ENCODE data around the gene BCL2.
A peak's percentile ranks its signal among the peaks of the same experiment; 100 is the strongest.
"Not testable (repeated sequence)": the region's sequence is repeated elsewhere in the genome, so short reads cannot be mapped to it uniquely, and the experiment has no call there.

BCL2 gene

DNA sequence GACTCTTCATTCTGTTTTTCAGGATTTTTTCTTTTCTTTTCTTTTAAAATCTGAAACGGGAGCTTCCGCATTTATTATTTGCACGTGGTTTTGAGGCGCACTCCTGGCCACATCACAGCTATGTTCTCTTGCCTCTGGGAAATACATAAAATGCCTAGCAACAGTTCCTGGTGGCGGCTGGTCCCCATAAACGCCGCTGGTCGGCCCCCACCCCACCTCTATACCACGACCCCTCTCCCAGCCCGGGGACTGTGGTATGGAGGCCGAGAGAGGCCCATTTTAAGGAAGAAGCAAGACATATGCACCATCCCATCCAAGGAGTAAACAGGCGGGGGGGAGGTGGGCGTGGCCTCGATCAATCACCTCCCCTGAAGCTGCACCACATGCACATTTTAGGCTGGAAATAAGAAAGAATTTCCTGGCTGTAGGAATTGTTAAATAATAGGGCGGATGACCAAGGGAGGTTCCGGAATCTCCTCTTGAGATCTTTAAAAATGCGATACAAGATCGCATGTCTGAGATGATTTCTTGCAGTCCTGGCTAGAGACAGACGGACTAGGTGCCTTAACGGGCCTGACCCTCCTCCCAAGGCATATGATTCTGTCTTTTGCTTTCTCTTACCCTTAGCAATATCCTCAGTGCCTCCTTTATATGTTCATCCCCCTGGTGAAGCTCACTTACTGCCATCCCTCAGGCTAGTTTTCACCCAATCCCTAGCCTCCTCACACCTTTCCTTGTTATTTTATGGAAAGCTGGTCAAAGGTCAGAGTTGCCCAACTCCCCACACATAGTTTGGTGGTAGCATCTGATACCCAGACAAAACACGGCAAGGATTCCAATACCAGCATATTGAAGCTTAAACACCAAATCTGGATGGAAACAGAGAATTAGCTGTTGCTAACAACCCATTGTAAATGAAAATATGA lies 82.4 kb downstream of the BCL2 start:
- DNase-seq (ENCODE audit: extremely low read depth in 1 of 2, low read depth in 1 of 2) = no peak

GRCh38 chr18:63236406-63236805 lies 83.2 kb downstream of the BCL2 start:
- DNase-seq (ENCODE audit: extremely low read depth in 1 of 2, low read depth in 1 of 2) = no peak

GRCh38 chr18:63235920-63236319 lies 83.6 kb downstream of the BCL2 start:
- not testable (repeated sequence) for DNase-seq (ENCODE audit: extremely low read depth in 1 of 2, low read depth in 1 of 2)

GRCh38 chr18:63234841-63235240 lies 84.7 kb downstream of the BCL2 start:
- DNase-seq (ENCODE audit: extremely low read depth in 1 of 2, low read depth in 1 of 2) = no peak

GRCh38 chr18:63234432-63234831 lies 85.1 kb downstream of the BCL2 start:
- no peak for DNase-seq (ENCODE audit: extremely low read depth in 1 of 2, low read depth in 1 of 2)

GRCh38 chr18:63233334-63233733 lies 86.2 kb downstream of the BCL2 start:
- no peak for DNase-seq (ENCODE audit: extremely low read depth in 1 of 2, low read depth in 1 of 2)

- no peak for DNase-seq (ENCODE audit: extremely low read depth in 1 of 2, low read depth in 1 of 2)
Observed at GRCh38 chr18:63232826-63233225, 86.7 kb downstream of the BCL2 start.

GRCh38 chr18:63229971-63230370 lies 89.6 kb downstream of the BCL2 start:
- DNase-seq (ENCODE audit: extremely low read depth in 1 of 2, low read depth in 1 of 2) = no peak

GRCh38 chr18:63225434-63225833 lies 94.1 kb downstream of the BCL2 start:
- no peak for DNase-seq (ENCODE audit: extremely low read depth in 1 of 2, low read depth in 1 of 2)

DNA sequence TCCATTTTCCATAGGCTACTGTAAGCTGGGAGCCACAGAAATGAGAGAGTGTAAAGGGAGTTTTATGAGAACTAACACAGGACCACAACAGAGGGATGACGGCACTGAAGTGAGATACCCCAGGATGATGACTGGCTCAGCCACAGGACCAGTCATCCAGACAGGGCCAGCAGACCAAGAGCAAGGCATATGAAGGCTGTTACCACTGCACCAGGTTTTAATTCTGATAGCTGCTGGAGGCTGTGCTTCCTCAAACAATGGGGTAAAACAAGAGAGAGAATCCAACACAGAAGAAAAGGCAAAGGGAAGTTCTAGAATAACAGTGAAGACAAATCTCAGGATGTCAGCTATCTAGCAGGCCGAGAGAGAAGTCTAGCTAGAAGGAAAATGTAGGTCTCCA lies 94.9 kb downstream of the BCL2 start:
- peak in 1 of 2 donors; percentile 63 for DNase-seq (ENCODE audit: extremely low read depth in 1 of 2, low read depth in 1 of 2)

- DNase-seq (ENCODE audit: extremely low read depth in 1 of 2, low read depth in 1 of 2) = no peak
Observed at GRCh38 chr18:63223837-63224236, 95.7 kb downstream of the BCL2 start.

DNA sequence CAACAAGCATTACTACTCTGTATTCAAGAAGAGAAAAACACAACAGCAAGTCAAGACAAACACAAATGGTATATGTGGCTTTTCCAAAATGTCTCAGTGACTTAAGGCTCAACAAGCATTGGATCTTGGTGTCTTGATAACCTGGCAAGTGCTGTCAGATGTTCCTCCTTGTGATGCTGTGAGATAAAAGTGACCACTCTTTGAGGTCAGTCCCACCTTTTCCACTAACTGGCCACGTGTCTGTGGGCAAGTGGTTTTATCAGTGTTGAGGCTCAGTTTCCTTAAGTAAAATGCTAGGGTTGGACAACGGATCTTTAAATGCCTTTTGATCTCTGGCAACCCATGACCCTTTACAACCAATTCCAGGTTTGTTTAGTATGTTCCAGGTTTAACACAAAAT lies 98.7 kb downstream of the BCL2 start:
- no peak for DNase-seq (ENCODE audit: extremely low read depth in 1 of 2, low read depth in 1 of 2)

DNA sequence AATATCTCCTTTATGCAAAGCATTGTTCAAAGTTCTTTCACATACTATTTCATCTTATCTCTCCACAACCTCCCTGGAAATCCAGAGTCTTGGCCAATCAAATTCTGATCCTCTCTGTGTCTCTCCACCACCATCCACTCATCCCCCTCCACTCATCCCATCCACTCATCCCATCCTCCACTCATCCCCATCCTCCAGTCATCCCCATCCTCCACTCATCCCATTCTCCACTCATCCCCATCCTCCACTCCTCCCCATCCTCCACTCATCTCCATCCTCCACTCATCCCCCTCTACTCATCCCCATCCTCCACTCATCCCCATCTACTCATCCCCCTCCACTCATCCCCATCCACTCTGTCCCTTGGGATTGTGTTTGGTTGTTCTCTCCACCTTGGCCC lies 101.1 kb downstream of the BCL2 start:
- no peak for DNase-seq (ENCODE audit: extremely low read depth in 1 of 2, low read depth in 1 of 2)

DNA sequence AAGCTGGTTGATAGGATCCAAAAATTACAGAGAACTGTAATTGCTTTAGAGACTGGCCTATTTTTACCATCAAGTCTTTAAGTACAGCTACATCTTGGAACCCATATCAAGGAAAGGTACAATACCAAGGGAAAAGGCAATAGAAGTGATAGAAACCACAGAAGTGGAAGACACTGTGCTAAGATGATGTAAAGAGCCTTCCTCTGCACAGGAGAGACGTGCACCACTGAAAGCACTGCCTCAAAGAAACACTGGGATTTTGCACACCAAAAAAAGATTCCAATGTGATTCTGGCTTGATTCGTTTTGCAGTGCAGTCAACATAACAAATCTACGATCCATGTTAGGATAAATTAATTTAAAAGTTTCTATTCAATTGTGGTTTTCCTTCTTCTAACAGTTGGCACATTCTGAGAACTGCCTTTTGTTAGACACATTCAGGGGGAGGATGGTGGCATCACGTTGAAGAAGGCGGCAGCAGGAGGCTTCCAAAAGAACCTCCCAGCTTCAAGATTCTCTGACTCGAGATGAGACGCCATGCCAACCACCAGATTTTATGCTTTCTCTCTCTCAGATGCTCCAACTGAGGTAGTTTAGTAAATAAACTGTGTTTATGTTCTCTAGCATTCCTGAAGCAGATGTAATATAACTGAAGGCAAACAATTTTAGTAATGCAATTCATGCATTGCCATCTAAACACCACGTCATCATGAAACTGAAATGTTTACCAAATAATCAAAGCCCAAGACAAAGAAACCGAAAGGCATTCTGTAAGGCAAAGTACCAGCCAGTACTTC lies 102.9 kb downstream of the BCL2 start:
- DNase-seq (ENCODE audit: extremely low read depth in 1 of 2, low read depth in 1 of 2) = no peak

DNA sequence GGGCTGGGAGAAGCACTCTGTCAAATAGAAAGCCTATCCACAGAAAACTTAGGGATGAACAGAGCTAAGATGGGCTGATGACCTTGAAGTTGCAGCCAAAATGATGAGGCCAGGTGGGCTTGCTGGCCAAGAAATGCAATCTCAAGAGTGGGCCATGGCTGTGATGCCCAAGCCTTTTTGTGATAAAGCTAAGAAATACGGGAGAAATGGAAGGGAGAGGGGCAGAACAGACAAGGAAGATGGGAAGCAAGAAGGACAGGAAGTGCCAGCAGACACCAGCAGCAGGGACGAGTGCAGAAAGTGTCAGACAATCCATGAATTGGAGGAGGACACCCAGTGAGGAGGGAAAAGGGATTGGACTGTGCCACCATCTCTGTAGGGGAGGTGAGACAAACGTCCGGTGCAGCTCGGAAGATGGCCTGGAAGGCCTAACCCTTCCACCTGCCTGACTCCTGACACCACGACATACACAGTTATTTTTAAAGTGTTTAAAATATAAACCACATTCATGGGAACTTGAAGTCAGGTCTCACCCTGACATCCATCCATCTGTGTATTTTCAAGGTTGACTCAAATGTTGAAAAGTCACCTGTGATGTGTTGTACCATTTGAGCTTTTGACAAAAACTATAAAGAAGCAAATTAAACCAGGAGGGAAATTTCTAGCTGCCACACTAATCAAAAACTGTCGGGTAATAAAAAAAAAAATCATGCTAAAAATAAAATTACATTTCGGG lies 105.5 kb downstream of the BCL2 start:
- DNase-seq (ENCODE audit: extremely low read depth in 1 of 2, low read depth in 1 of 2) = no peak

DNA sequence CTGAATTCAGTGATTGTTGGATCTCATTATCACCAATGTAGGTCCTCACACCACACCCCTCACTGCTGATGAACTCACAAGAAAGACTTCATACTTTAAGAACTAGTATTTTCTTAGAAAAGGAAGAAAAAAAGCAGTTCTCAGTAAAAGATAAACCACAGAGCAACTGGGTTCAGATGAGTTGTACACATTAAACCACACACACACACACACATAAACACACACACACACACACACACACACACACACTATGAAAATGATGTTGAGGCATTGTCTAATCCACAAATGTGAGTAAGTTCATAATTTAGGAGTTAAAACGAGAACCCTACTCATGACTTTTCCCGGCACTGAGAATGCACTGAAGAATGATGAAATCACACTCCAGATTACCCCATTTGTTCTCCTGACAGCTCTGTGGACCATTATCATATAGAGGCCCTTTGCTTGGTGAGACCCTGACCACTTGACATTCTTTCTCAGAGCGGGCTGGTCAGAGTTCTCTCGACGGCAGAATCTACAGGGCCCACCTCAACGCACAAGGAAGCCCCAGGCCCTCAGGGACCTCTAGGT lies 106.2 kb downstream of the BCL2 start:
- no peak for DNase-seq (ENCODE audit: extremely low read depth in 1 of 2, low read depth in 1 of 2)

DNA sequence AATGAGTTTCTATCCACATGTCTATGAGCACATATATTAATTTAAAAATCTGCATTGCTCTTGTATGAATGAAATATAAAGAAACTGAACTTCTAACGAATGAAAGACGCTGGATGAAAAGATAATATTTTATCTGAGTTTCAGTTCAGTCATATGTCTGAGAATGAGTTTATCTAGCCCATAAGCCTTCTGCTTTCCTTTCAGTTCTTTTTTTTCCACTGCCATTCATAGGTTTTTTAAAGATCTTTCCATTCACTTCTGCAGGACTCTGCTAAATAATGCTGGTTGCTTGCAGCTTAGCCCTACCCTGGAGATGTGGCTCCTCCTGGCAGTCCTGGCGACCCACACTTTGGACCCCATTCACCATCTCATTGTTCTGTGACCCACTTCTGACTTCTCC lies 109.0 kb downstream of the BCL2 start:
- no peak for DNase-seq (ENCODE audit: extremely low read depth in 1 of 2, low read depth in 1 of 2)

GRCh38 chr18:63208676-63209075 lies 110.9 kb downstream of the BCL2 start:
- no peak for DNase-seq (ENCODE audit: extremely low read depth in 1 of 2, low read depth in 1 of 2)

GRCh38 chr18:63207835-63208234 lies 111.7 kb downstream of the BCL2 start:
- no peak for DNase-seq (ENCODE audit: extremely low read depth in 1 of 2, low read depth in 1 of 2)

DNA sequence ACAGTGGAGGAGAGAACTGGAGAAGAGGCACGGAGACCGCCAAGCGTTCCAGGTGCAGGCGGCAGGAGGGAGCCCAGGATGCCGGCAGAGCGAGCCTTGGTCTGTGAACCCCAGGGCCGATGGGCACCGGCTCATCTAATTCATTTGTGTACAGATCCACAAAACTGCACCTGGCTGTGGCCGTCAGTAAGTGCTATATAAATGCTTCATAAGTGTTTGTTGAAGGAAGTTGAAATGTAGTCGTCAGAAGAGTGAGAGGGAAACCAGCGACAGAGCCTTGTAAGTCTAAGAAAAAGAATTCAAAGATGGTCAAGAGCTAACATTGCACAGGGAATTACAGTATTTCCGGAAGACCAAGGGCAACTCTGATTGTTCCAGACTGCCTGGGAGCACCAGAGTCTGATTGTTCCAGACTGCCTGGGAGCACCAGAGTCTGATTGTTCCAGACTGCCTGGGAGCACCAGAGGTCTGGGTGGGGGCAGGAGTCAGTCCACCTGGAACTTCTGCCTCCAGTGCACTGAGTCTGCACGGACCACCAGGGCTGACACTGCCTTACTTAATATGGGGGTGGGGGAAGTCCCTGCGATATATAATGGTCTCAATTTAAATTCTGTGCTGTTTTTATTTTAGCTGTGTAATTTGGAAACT lies 112.3 kb downstream of the BCL2 start:
- no peak for DNase-seq (ENCODE audit: extremely low read depth in 1 of 2, low read depth in 1 of 2)

Data from stimulated activated CD8-positive, alpha-beta memory T cell treated with anti-CD3 and anti-CD28 coated beads, Interleukin-7, amount 100 ng/mL, for 48 hours (primary cell).